ENCODE measurements around the gene PROC.

DNA sequence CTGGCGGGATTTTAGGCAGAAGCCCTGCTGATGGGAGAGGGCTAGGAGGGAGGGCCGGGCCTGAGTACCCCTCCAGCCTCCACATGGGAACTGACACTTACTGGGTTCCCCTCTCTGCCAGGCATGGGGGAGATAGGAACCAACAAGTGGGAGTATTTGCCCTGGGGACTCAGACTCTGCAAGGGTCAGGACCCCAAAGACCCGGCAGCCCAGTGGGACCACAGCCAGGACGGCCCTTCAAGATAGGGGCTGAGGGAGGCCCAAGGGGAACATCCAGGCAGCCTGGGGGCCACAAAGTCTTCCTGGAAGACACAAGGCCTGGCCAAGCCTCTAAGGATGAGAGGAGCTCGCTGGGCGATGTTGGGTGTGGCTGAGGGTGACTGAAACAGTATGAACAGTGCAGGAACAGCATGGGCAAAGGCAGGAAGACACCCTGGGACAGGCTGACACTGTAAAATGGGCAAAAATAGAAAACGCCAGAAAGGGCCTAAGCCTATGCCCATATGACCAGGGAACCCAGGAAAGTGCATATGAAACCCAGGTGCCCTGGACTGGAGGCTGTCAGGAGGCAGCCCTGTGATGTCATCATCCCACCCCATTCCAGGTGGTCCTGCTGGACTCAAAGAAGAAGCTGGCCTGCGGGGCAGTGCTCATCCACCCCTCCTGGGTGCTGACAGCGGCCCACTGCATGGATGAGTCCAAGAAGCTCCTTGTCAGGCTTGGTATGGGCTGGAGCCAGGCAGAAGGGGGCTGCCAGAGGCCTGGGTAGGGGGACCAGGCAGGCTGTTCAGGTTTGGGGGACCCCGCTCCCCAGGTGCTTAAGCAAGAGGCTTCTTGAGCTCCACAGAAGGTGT lies 8.5 kb downstream of the PROC start:
- TF ChIP-seq CTBP1 (IDR thresholded peaks at IDR 0.05; ENCODE audit: borderline replicate concordance) (no peak), BHLHE40 (IDR thresholded peaks at IDR 0.05; ENCODE audit: borderline replicate concordance) (no peak), FOXK2 (IDR thresholded peaks at IDR 0.05) (no peak), ELF4 (IDR thresholded peaks at IDR 0.05) (no peak), L3MBTL2 (conservative IDR thresholded peaks at IDR 0.05) (no peak), LEF1 (IDR thresholded peaks at IDR 0.05; ENCODE audit: borderline replicate concordance) (no peak), FOXA1 (IDR thresholded peaks at IDR 0.05) (no peak), ZNF384 (IDR thresholded peaks at IDR 0.05) (no peak), ARNT (IDR thresholded peaks at IDR 0.05) (no peak), FOXM1 (IDR thresholded peaks at IDR 0.05; ENCODE audit: borderline replicate concordance) (no peak), HDGF (IDR thresholded peaks at IDR 0.05; ENCODE audit: borderline replicate concordance) (no peak), NFRKB (IDR thresholded peaks at IDR 0.05) (no peak), SUZ12 (IDR thresholded peaks at IDR 0.05) (no peak), TARDBP (IDR thresholded peaks at IDR 0.05) (no peak)

Data from HEK293T (cell line).